MM.1S (cell line): Measurements from ENCODE around the gene GCAT.

ENCODE experiments used
- DNase-seq: peaks from one replicate; pipeline ENCODE4 v3.0.0-alpha.2; 2015
- H2AFZ ChIP-seq: fragments of 300-600 bp; sonication (generic); 2 replicates; pipeline ENCODE4 v1.6.0; 2016; ENCODE audit warnings: antibody characterized with exemption, low read length
- H3F3A ChIP-seq: fragments of 300-600 bp; sonication (generic); 2 replicates; pipeline ENCODE4 v1.6.1; 2016; ENCODE audit warnings: mild to moderate bottlenecking, antibody characterized with exemption, low read length, moderate library complexity, mixed read lengths; ENCODE audit not compliant: insufficient read depth
- H3K27ac ChIP-seq: fragments of 300-600 bp; sonication (generic); 2 replicates; pipeline ENCODE4 v1.5.1; 2016; ENCODE audit warnings: mild to moderate bottlenecking, low read length
- H3K27me3 ChIP-seq: fragments of 300-600 bp; sonication (generic); replicated peaks from 2 replicates; pipeline ENCODE4 v1.6.0; 2016; ENCODE audit warnings: low read length; ENCODE audit not compliant: insufficient read depth
- H3K36me3 ChIP-seq: fragments of 300-600 bp; sonication (generic); replicated peaks from 2 replicates; pipeline ENCODE4 v1.6.1; 2016; ENCODE audit warnings: mild to moderate bottlenecking, low read length, mixed read lengths; ENCODE audit not compliant: insufficient read depth
- H3K4me1 ChIP-seq: fragments of 300-600 bp; sonication (generic); 2 replicates; pipeline ENCODE4 v1.6.1; 2016; ENCODE audit warnings: low read length, mixed read lengths
- H3K4me2 ChIP-seq: fragments of 300-600 bp; sonication (generic); 2 replicates; pipeline ENCODE4 v1.6.0; 2016; ENCODE audit warnings: low read depth, low read length
- H3K4me3 ChIP-seq: fragments of 300-600 bp; sonication (generic); 2 replicates; pipeline ENCODE4 v1.5.1; 2016; ENCODE audit warnings: low read length, mixed read lengths
- H3K79me2 ChIP-seq: fragments of 300-600 bp; sonication (generic); 2 replicates; pipeline ENCODE4 v1.6.1; 2016; ENCODE audit warnings: mixed run types, low read length, mixed read lengths
- H3K9ac ChIP-seq: fragments of 300-600 bp; sonication (generic); 2 replicates; pipeline ENCODE4 v1.6.1; 2016; ENCODE audit warnings: low read length, mixed read lengths
- H3K9me2 ChIP-seq: fragments of 300-600 bp; sonication (generic); replicated peaks from 2 replicates; pipeline ENCODE4 v1.6.1; 2016; ENCODE audit warnings: mild to moderate bottlenecking, low read length, mixed read lengths; ENCODE audit not compliant: insufficient read depth
- H3K9me3 ChIP-seq: fragments of 300-600 bp; sonication (generic); replicated peaks from 2 replicates; pipeline ENCODE4 v1.6.1; 2016; ENCODE audit warnings: mild to moderate bottlenecking, low read length, mixed read lengths; ENCODE audit not compliant: insufficient read depth
- H4K20me1 ChIP-seq: fragments of 300-600 bp; sonication (generic); 2 replicates; pipeline ENCODE4 v1.6.1; 2016; ENCODE audit warnings: mild to moderate bottlenecking, low read length, moderate library complexity, mixed read lengths; ENCODE audit not compliant: insufficient read depth
- CTCF ChIP-seq: fragments of 300-600 bp; sonication (generic); IDR thresholded peaks from 2 replicates; pipeline ENCODE4 v1.5.1; 2016; ENCODE audit warnings: antibody characterized with exemption, low read length, mixed read lengths
- EZH2 ChIP-seq: fragments of 300-600 bp; sonication (generic); optimal IDR thresholded peaks from 2 replicates; pipeline ENCODE3; 2017; ENCODE audit warnings: low read depth, mild to moderate bottlenecking, antibody characterized with exemption, low read length, mixed read lengths
- EZH2phosphoT487 ChIP-seq: fragments of 300-600 bp; sonication (generic); IDR thresholded peaks from 2 replicates; pipeline ENCODE4 v1.6.1; 2018; ENCODE audit warnings: antibody characterized with exemption, low read length

GCAT gene

DNA sequence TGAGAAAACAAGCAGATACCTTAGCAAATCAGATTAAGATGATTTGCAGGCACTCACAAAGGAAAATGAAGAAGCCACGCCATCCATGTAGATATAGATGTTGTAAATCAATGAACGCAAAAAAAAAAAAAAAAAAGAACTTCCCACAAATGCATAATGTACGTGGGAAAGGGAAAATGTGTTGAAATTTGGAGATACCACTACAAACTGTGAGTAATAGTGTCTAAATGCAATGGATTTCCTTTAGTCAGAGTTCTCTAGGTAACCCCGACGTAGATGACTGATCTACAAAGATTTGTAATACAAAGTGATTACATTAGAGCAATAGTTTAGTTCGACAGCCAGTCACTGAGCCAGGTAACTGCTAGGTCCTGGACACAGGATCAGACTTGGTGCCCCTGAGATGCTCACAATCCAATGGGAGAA is 37.2 kb downstream of the GCAT start:
- no peaks in the 10 kb centered on the region for H3K9me2 ChIP-seq

GRCh38 chr22:37846433-37846832 is 38.7 kb downstream of the GCAT start:
- peaks cover 10% of the 10 kb centered on the region for H3K4me1 ChIP-seq
- no peak overlapping the region for H3K9ac ChIP-seq
- peaks cover 16% of the 10 kb centered on the region; the same call in 1 of the 2 replicates for H3F3A ChIP-seq
- no peaks in the 10 kb centered on the region for H4K20me1 ChIP-seq
- no peak overlapping the region for H3K4me3 ChIP-seq
- H3K4me2 ChIP-seq: no peak overlapping the region
- no peaks in the 10 kb centered on the region for H3K9me2 ChIP-seq
- no peaks in the 10 kb centered on the region for H3K9me3 ChIP-seq
- no peak overlapping the region for H3K27ac ChIP-seq
- DNase-seq: no peak
- H3K79me2 ChIP-seq: peaks cover 48% of the 10 kb centered on the region
- no peak overlapping the region for H2AFZ ChIP-seq
- H3K36me3 ChIP-seq: peaks cover 4% of the 10 kb centered on the region; the same call in 1 of the 2 replicates
- no peaks in the 10 kb centered on the region for H3K27me3 ChIP-seq
- no peak for TF ChIP-seq EZH2phosphoT487
- no peak for TF ChIP-seq CTCF

More for the DNA sequence above, 37.2 kb downstream of the GCAT start:
- Histone ChIP-seq H3F3A (peaks cover 15% of the 10 kb centered on the region; the same call in 1 of the 2 replicates), H3K36me3 (no peaks in the 10 kb centered on the region), H2AFZ (peak overlapping the region; percentile 40; the same call in 1 of the 2 replicates), H3K27me3 (no peaks in the 10 kb centered on the region), H3K4me1 (peaks cover 8% of the 10 kb centered on the region), H3K27ac (peak overlapping the region; percentile 68; the same call in 1 of the 2 replicates), H3K9ac (no peak overlapping the region), H4K20me1 (no peaks in the 10 kb centered on the region), H3K4me2 (peak overlapping the region; percentile 9; the same call in 1 of the 2 replicates), H3K4me3 (peak overlapping the region; percentile 40), H3K79me2 (peaks cover 41% of the 10 kb centered on the region), H3K9me3 (no peaks in the 10 kb centered on the region)
- no peak for TF ChIP-seq EZH2phosphoT487
- TF ChIP-seq CTCF: no peak
- TF ChIP-seq EZH2: no peak
- no peak for DNase-seq

GRCh38 chr22:37848587-37849088 is 40.9 kb downstream of the GCAT start:
- Histone ChIP-seq H3K9ac (peak overlapping the region; percentile 87; the same call in 1 of the 2 replicates), H3K27me3 (no peaks in the 10 kb centered on the region), H3K4me1 (0 out of 2 replicates have a peak, but pooled peaks cover 4% of the 10 kb centered on the region), H3K79me2 (peaks cover 50% of the 10 kb centered on the region), H3K9me2 (no peaks in the 10 kb centered on the region), H3K9me3 (no peaks in the 10 kb centered on the region), H3K36me3 (peaks cover 4% of the 10 kb centered on the region; the same call in 1 of the 2 replicates), H3K4me3 (peak overlapping the region; percentile 88), H4K20me1 (no peaks in the 10 kb centered on the region), H3K4me2 (peak overlapping the region; percentile 77), H3K27ac (peak overlapping the region; percentile 60; the same call in 1 of the 2 replicates), H3F3A (peaks cover 13% of the 10 kb centered on the region; the same call in 1 of the 2 replicates), H2AFZ (peak overlapping the region; percentile 87)
- TF ChIP-seq EZH2phosphoT487: no peak
- TF ChIP-seq CTCF: no peak
- no peak for TF ChIP-seq EZH2
- no peak for DNase-seq
